Type B pancreatic cell (in vitro differentiated cells): Measurements from ENCODE around the gene KLF4. TPM values are rescaled to one million over a fixed set of nuclear protein-coding genes. Genes with fewer than 3 reads are reported as not detected.
A peak's percentile ranks its signal among the peaks of the same experiment; 100 is the strongest.

Experiments used
- DNase-seq: peaks from one replicate; pipeline ENCODE4 v3.0.0; 2021; ENCODE audit warnings: mixed read lengths; ENCODE audit not compliant: unreplicated experiment; ENCODE audit errors: extremely low spot score
- H3K27ac Mint-ChIP-seq: 2 replicates; pipeline ENCODE4 v1.8.0; 2021; ENCODE audit warnings: mild to moderate bottlenecking, mixed read lengths
- H3K27me3 Mint-ChIP-seq: 2 replicates; pipeline ENCODE4 v1.8.0; 2021; ENCODE audit warnings: mixed read lengths
- H3K36me3 Mint-ChIP-seq: 2 replicates; pipeline ENCODE4 v1.8.0; 2021; ENCODE audit warnings: mixed read lengths
- H3K4me1 Mint-ChIP-seq: one replicate; pipeline ENCODE4 v1.8.0; 2021; ENCODE audit warnings: mixed read lengths; ENCODE audit not compliant: unreplicated experiment
- H3K4me3 Mint-ChIP-seq: 2 replicates; pipeline ENCODE4 v1.8.0; 2021; ENCODE audit warnings: mild to moderate bottlenecking, mixed read lengths
- H3K9me3 Mint-ChIP-seq: 2 replicates; pipeline ENCODE4 v1.8.0; 2021; ENCODE audit warnings: mixed read lengths
- total RNA-seq: library from RNA; stranded (reverse); gene quantifications from 2 replicates; pipeline ENCODE4 v1.2.1, GENCODE V29; 2021; ENCODE audit warnings: low replicate concordance
- TF ChIP-seq, protein P1 (sequence below): fragments of 200-600 bp; sonication (generic); conservative IDR thresholded peaks from 2 replicates; pipeline ENCODE4 v1.5.0; 2021; ENCODE audit warnings: antibody characterized with exemption, mild to moderate bottlenecking

The KLF4 gene
- total RNA-seq, 1 donor from 2014 or later, result 49.5 TPM

DNA sequence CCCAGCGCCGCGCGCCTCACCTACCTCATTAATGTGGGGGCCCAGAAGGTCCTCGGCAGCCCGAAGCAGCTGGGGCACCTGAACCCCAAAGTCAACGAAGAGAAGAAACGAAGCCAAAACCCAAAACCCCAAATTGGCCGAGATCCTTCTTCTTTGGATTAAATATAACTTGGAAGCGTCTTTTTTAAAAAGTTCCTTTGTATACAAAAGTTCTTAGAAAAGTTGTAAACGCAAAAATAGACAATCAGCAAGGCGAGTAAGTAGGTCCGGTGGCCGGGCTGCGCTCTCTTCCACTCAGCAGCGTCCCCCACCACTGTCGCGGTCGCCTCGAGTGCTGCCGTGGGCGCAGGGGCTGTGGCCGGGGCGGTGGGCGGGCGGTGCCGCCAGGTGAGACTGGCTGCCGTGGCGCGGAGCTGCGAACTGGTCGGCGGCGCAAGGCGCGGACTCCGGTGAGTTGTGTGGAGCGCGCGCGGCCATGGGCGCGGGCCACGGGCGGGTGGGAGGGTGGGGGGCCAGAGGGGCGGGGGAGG lies 360 bp downstream of the KLF4 start:
- Mint-ChIP-seq H3K36me3 (peaks cover 16% of the 10 kb centered on the region), H3K4me3 (peak overlapping the region; percentile 92), H3K4me1 (peaks cover 15% of the 10 kb centered on the region), H3K27ac (peak overlapping the region; percentile 97), H3K27me3 (peaks cover 73% of the 10 kb centered on the region), H3K9me3 (no peaks in the 10 kb centered on the region)
- TF ChIP-seq, protein P1, sequence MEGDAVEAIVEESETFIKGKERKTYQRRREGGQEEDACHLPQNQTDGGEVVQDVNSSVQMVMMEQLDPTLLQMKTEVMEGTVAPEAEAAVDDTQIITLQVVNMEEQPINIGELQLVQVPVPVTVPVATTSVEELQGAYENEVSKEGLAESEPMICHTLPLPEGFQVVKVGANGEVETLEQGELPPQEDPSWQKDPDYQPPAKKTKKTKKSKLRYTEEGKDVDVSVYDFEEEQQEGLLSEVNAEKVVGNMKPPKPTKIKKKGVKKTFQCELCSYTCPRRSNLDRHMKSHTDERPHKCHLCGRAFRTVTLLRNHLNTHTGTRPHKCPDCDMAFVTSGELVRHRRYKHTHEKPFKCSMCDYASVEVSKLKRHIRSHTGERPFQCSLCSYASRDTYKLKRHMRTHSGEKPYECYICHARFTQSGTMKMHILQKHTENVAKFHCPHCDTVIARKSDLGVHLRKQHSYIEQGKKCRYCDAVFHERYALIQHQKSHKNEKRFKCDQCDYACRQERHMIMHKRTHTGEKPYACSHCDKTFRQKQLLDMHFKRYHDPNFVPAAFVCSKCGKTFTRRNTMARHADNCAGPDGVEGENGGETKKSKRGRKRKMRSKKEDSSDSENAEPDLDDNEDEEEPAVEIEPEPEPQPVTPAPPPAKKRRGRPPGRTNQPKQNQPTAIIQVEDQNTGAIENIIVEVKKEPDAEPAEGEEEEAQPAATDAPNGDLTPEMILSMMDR, result no peak
- DNase-seq, result no peak

DNA sequence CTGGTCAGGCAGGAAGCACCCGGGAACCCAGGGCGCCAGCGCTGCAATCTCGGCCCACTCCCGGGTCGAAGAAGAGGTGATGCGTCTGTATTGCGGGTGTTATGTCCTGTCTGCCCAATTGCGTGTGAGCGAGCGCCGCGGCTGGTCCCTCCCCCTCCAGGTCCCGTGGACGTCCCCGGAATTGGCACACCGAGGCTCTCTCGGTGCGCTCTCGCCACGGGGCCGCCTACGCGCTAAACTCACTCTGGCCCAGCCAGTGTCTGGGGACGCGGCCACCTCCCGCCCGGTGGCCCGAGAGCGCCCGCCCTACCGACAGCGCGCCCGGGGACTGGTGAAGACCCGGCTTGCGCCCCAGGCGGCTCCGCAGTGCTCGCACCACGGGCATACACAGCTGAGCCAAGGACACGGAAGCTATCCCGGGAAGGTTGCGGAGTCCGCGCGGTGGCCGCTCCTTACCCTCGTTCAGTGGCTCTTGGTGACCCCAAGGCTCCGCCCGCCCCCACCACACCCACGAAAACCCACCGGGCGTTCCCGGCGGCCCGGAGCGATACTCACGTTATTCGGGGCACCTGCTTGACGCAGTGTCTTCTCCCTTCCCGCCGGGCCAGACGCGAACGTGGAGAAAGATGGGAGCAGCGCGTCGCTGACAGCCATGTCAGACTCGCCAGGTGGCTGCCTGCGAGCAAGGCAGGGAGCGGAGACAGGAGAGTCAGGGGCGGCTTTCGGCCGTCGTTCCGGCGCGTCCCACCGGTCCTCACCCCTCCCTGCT lies 1.0 kb downstream of the KLF4 start:
- TF ChIP-seq, protein P1, result no peak
- H3K27ac Mint-ChIP-seq, result peak overlapping the region; percentile 97
- H3K27me3 Mint-ChIP-seq, result peaks cover 67% of the 10 kb centered on the region
- H3K9me3 Mint-ChIP-seq, result no peaks in the 10 kb centered on the region
- H3K36me3 Mint-ChIP-seq, result peaks cover 16% of the 10 kb centered on the region
- H3K4me1 Mint-ChIP-seq, result peaks cover 15% of the 10 kb centered on the region
- peak overlapping the region; percentile 92 for H3K4me3 Mint-ChIP-seq
- peak; percentile 75 for DNase-seq

DNA sequence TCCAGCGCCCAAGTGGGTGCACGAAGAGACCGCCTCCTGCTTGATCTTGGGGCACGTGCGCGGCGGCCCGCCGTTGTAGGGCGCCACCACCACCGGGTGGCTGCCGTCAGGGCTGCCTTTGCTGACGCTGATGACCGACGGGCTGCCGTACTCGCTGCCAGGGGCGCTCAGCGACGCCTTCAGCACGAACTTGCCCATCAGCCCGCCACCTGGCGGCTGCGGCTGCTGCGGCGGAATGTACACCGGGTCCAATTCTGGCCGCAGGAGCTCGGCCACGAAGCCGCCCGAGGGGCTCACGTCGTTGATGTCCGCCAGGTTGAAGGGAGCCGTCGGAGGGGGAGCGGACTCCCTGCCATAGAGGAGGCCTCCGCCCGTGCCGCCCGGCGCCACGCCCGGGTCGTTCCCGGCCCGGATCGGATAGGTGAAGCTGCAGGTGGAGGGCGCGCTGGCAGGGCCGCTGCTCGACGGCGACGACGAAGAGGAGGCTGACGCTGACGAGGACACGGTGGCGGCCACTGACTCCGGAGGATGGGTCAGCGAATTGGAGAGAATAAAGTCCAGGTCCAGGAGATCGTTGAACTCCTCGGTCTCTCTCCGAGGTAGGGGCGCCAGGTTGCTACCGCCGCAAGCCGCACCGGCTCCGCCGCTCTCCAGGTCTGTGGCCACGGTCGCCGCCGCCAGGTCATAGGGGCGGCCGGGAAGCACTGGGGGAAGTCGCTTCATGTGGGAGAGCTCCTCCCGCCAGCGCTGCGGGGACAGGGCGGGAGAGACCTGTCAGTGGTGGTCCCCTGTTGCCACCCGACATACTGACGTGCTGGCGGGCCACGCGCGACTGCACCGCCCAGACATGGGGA lies 1.8 kb downstream of the KLF4 start:
- Mint-ChIP-seq H3K36me3 (peaks cover 16% of the 10 kb centered on the region), H3K4me1 (peaks cover 15% of the 10 kb centered on the region), H3K9me3 (no peaks in the 10 kb centered on the region), H3K27me3 (peaks cover 63% of the 10 kb centered on the region), H3K27ac (peak overlapping the region; percentile 68), H3K4me3 (peak overlapping the region; percentile 92)
- TF ChIP-seq, protein P1, result peak; percentile 81
- peak; percentile 79 for DNase-seq

DNA sequence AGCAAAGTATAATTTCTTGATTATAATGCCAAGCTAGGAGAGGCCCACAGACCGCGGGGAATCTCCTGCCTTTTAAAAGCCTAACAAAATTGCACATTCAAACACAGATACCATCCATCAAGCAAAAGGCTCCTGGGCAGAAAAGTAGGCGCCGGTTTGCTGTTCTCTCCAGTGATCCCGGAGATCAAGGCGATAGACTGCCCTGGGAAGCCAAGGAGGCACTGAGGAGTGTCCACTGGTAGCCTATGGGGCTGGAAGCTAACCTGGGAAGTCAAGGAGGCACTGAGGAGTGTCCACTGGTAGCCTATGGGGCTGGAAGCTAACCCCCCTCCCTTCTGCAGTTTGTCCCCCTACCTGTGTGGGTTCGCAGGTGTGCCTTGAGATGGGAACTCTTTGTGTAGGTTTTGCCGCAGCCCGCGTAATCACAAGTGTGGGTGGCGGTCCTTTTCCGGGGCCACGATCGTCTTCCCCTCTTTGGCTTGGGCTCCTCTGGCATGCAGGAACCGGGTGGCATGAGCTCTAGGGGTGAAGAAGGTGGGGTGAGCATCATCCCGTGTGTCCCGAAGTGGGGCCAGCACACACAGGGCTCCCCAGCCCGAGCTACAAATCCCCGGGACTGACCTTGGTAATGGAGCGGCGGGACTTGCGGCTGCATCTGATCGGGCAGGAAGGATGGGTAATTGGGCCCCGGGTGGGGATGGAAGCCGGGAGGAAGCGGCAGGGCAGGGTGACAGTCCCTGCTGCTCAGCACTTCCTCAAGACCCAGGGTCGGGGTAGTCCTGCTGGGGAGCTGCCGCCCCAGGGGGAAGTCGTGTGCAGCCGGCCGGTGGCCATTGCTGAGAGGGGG lies 2.7 kb downstream of the KLF4 start:
- Mint-ChIP-seq H3K27me3 (peaks cover 55% of the 10 kb centered on the region), H3K36me3 (peaks cover 16% of the 10 kb centered on the region), H3K4me1 (peaks cover 15% of the 10 kb centered on the region), H3K4me3 (peak overlapping the region; percentile 92), H3K27ac (peak overlapping the region; percentile 61), H3K9me3 (no peaks in the 10 kb centered on the region)
- DNase-seq, result no peak
- TF ChIP-seq, protein P1, result no peak

DNA sequence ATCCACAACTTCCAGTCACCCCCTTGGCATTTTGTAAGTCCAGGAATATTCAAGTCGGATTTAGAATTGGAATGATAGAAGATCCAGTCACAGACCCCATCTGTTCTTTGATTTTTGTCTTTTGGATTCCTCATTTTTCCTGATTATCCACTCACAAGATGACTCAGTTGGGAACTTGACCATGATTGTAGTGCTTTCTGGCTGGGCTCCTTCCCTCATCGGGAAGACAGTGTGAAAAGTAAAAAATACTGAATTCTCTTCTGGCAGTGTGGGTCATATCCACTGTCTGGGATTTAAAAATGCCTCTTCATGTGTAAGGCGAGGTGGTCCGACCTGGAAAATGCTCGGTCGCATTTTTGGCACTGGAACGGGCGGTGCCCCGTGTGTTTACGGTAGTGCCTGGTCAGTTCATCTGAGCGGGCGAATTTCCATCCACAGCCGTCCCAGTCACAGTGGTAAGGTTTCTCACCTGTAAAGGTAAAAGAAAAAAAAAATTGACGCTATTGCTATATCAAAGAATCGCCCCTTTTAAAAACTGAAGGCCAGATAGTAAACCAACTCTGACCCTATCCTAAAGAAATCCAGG lies 4.0 kb downstream of the KLF4 start:
- Mint-ChIP-seq H3K36me3 (peaks cover 16% of the 10 kb centered on the region), H3K27me3 (peaks cover 41% of the 10 kb centered on the region), H3K4me3 (peak overlapping the region; percentile 92), H3K9me3 (no peaks in the 10 kb centered on the region), H3K4me1 (peaks cover 5% of the 10 kb centered on the region), H3K27ac (peak overlapping the region; percentile 21)
- no peak for DNase-seq
- TF ChIP-seq, protein P1, result no peak
